ENCODE data around the gene B3GAT1. TPM values are rescaled to one million over a fixed set of nuclear protein-coding genes. Genes with fewer than 3 reads are reported as not detected.
"Not testable (repeated sequence)": the region's sequence is repeated elsewhere in the genome, so short reads cannot be mapped to it uniquely, and the experiment has no call there.

The B3GAT1 gene
- total RNA-seq, 2 donors from 2014 or later = 0.16 TPM; not detected in 1

- Histone ChIP-seq H3K4me3 (no peak overlapping the region), H3K36me3 (no peaks in the 10 kb centered on the region), H3K27me3 (no peaks in the 10 kb centered on the region), H3K9me3 (no peaks in the 10 kb centered on the region), H3K27ac (no peak overlapping the region), H3K4me1 (no peaks in the 10 kb centered on the region)
- DNase-seq (ENCODE audit: low spot score) = no peak
- no peak for TF ChIP-seq CTCF (IDR thresholded peaks at IDR 0.05)
Observed at GRCh38 chr11:134347441-134347840, 64.6 kb downstream of the B3GAT1 start.

- no peak for TF ChIP-seq CTCF (IDR thresholded peaks at IDR 0.05)
- Histone ChIP-seq H3K4me3 (no peak overlapping the region), H3K36me3 (no peaks in the 10 kb centered on the region), H3K27ac (no peak overlapping the region), H3K4me1 (no peaks in the 10 kb centered on the region), H3K27me3 (no peaks in the 10 kb centered on the region), H3K9me3 (no peaks in the 10 kb centered on the region)
- DNase-seq (ENCODE audit: low spot score) = no peak
Observed at GRCh38 chr11:134346976-134347350, 65.1 kb downstream of the B3GAT1 start.

- H3K4me1 ChIP-seq = no peaks in the 10 kb centered on the region
- H3K4me3 ChIP-seq = no peak overlapping the region
- no peaks in the 10 kb centered on the region for H3K9me3 ChIP-seq
- no peak for TF ChIP-seq CTCF (IDR thresholded peaks at IDR 0.05)
- peak; percentile 52 for DNase-seq (ENCODE audit: low spot score)
- no peak overlapping the region for H3K27ac ChIP-seq
- H3K36me3 ChIP-seq = no peaks in the 10 kb centered on the region
- H3K27me3 ChIP-seq = no peaks in the 10 kb centered on the region
Observed at GRCh38 chr11:134346101-134346975, 65.7 kb downstream of the B3GAT1 start.

- no peaks in the 10 kb centered on the region for H3K36me3 ChIP-seq
- no peak for TF ChIP-seq CTCF (IDR thresholded peaks at IDR 0.05)
- H3K27me3 ChIP-seq = no peaks in the 10 kb centered on the region
- no peaks in the 10 kb centered on the region for H3K4me1 ChIP-seq
- H3K4me3 ChIP-seq = no peak overlapping the region
- DNase-seq (ENCODE audit: low spot score) = peak; percentile 13
- no peak overlapping the region for H3K27ac ChIP-seq
- no peaks in the 10 kb centered on the region for H3K9me3 ChIP-seq
Observed at GRCh38 chr11:134345237-134345550, 66.8 kb downstream of the B3GAT1 start.

- H3K27ac ChIP-seq, H3K9me3 ChIP-seq, H3K36me3 ChIP-seq, H3K27me3 ChIP-seq, H3K4me1 ChIP-seq, H3K4me3 ChIP-seq: not testable (repeated sequence)
- DNase-seq (ENCODE audit: low spot score) = peak; percentile 16
Observed at GRCh38 chr11:134344497-134345236, 67.4 kb downstream of the B3GAT1 start.

GRCh38 chr11:134343646-134344045, 68.4 kb downstream of the B3GAT1 start:
- Histone ChIP-seq H3K36me3 (no peaks in the 10 kb centered on the region), H3K27me3 (no peaks in the 10 kb centered on the region), H3K9me3 (no peaks in the 10 kb centered on the region), H3K4me1 (no peaks in the 10 kb centered on the region), H3K27ac (no peak overlapping the region), H3K4me3 (no peak overlapping the region)
- TF ChIP-seq CTCF (IDR thresholded peaks at IDR 0.05) = no peak
- peak; percentile 54 for DNase-seq (ENCODE audit: low spot score)

Measured in right atrium auricular region (tissue), 2 donors.